HG02763 (cell line): ENCODE results near the gene C11orf52.
"Not testable (repeated sequence)": the region's sequence is repeated elsewhere in the genome, so short reads cannot be mapped to it uniquely, and the experiment has no call there.

Source experiments
- ATAC-seq: cut with Tn5 transposase; IDR thresholded peaks from one replicate; pipeline ENCODE4 v1.9.1; 2021; ENCODE audit warnings: mild to moderate bottlenecking, moderate library complexity; ENCODE audit not compliant: unreplicated experiment

The C11orf52 gene

GRCh38 chr11:111918390-111919256 is at the start of gene C11orf52:
Gene C11orf52, plus strand, starts transcription at chr11:111918913. Its CDS starts 60 bp downstream, at chr11:111918973.
- no peak for ATAC-seq

GRCh38 chr11:111870113-111870512 is 48.6 kb upstream of the C11orf52 start:
- no peak for ATAC-seq

- ATAC-seq = no peak
Observed at GRCh38 chr11:111870522-111870885, 48.2 kb upstream of the C11orf52 start.

GRCh38 chr11:111870886-111871692 is 47.6 kb upstream of the C11orf52 start, which contains the start of gene ALG9:
Gene ALG9, minus strand, starts transcription at chr11:111871581. Its CDS starts 99 bp downstream, at chr11:111871482.
- peak; percentile 91 for ATAC-seq

GRCh38 chr11:111871693-111872161 is 47.0 kb upstream of the C11orf52 start:
- ATAC-seq = no peak

GRCh38 chr11:111878385-111878848 is 40.3 kb upstream of the C11orf52 start:
- no peak for ATAC-seq

GRCh38 chr11:111878849-111879636 is 39.7 kb upstream of the C11orf52 start, which contains the start of the genes CFAP68 and FDXACB1:
Gene CFAP68, plus strand, starts transcription at chr11:111879541. Its CDS starts 20 bp downstream, at chr11:111879561.
Gene FDXACB1, minus strand, starts transcription at chr11:111879165. Its CDS starts 33 bp downstream, at chr11:111879132.
- ATAC-seq = peak; percentile 91

GRCh38 chr11:111879637-111879960 is 39.1 kb upstream of the C11orf52 start:
- ATAC-seq = no peak

- ATAC-seq = no peak
Observed at GRCh38 chr11:111882202-111882601, 36.5 kb upstream of the C11orf52 start.

GRCh38 chr11:111885053-111885452 is 33.7 kb upstream of the C11orf52 start:
- ATAC-seq = not testable (repeated sequence)

- ATAC-seq = no peak
Observed at GRCh38 chr11:111886032-111886431, 32.7 kb upstream of the C11orf52 start.

- no peak for ATAC-seq
Observed at GRCh38 chr11:111886844-111887243, 31.9 kb upstream of the C11orf52 start.

- no peak for ATAC-seq
Observed at GRCh38 chr11:111905411-111905810, 13.3 kb upstream of the C11orf52 start.

- ATAC-seq = no peak
Observed at GRCh38 chr11:111906680-111907079, 12.0 kb upstream of the C11orf52 start.

- ATAC-seq = no peak
Observed at GRCh38 chr11:111908639-111909305, 9.9 kb upstream of the C11orf52 start.

- no peak for ATAC-seq
Observed at GRCh38 chr11:111909378-111909777, 9.3 kb upstream of the C11orf52 start.

GRCh38 chr11:111910676-111911562 is 7.8 kb upstream of the C11orf52 start:
- no peak for ATAC-seq

- no peak for ATAC-seq
Observed at GRCh38 chr11:111911563-111912401, 6.9 kb upstream of the C11orf52 start, which contains the start of gene CRYAB. Gene CRYAB, minus strand, starts transcription at chr11:111911770. Its CDS starts 46 bp downstream, at chr11:111911724.
